HEK293 (cell line): ENCODE results near the gene KCNC2.

Experiments
- CTCF ChIP-seq: fragments of 450-650 bp; formaldehyde crosslinking; IDR thresholded peaks from 2 replicates; pipeline ENCODE4 v1.5.1; 2016; ENCODE audit warnings: missing biosample characterization, missing genetic modification characterization
- TCF7L2 ChIP-seq: IDR thresholded peaks from 2 replicates; pipeline ENCODE4 v1.6.1; 2011; ENCODE audit warnings: low read depth, mild to moderate bottlenecking, inconsistent platforms, low read length, moderate library complexity, borderline replicate concordance
- YY1 ChIP-seq: fragments of 450-650 bp; formaldehyde crosslinking; IDR thresholded peaks from 2 replicates; pipeline ENCODE4 v1.5.1; 2018; ENCODE audit warnings: missing biosample characterization, missing genetic modification characterization
- ZNF148 ChIP-seq: fragments of 450-650 bp; formaldehyde crosslinking; IDR thresholded peaks from 2 replicates; pipeline ENCODE4 v1.5.0; 2017; ENCODE audit warnings: missing biosample characterization, missing genetic modification characterization, borderline replicate concordance
- ZNF214 ChIP-seq: fragments of 450-650 bp; formaldehyde crosslinking; IDR thresholded peaks from 2 replicates; pipeline ENCODE4 v1.5.1; 2017; ENCODE audit warnings: missing biosample characterization, mild to moderate bottlenecking, missing genetic modification characterization, borderline replicate concordance
- ZNF629 ChIP-seq: fragments of 450-650 bp; formaldehyde crosslinking; IDR thresholded peaks from 2 replicates; pipeline ENCODE4 v1.5.1; 2017; ENCODE audit warnings: missing biosample characterization, missing genetic modification characterization
- TF ChIP-seq, protein P1 (sequence below): fragments of 450-650 bp; formaldehyde crosslinking; IDR thresholded peaks from 2 replicates; pipeline ENCODE4 v1.5.1; 2016; ENCODE audit warnings: missing biosample characterization, missing genetic modification characterization

DNA sequence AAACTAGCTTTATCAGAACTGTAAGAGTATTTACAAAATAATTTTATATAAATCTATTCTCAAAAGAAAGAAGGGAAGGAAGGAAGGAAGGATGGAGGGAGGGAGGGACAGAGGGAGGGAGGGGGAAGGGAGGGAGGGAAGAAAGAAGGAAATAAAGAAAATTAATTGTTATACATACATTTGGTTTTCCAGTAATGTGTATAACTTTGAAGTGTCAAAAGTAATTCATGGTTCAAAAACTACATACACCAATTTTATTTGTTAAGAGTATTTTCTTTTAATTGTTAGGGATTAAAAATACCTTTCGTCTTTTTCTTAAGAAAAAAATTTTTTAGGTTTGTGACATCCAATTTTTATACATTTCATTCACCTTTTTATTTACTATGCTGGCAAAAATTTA is 17.5 kb upstream of the KCNC2 start:
- TF ChIP-seq CTCF (tag by site-specific recombination) = no peak
- TF ChIP-seq, protein P1, sequence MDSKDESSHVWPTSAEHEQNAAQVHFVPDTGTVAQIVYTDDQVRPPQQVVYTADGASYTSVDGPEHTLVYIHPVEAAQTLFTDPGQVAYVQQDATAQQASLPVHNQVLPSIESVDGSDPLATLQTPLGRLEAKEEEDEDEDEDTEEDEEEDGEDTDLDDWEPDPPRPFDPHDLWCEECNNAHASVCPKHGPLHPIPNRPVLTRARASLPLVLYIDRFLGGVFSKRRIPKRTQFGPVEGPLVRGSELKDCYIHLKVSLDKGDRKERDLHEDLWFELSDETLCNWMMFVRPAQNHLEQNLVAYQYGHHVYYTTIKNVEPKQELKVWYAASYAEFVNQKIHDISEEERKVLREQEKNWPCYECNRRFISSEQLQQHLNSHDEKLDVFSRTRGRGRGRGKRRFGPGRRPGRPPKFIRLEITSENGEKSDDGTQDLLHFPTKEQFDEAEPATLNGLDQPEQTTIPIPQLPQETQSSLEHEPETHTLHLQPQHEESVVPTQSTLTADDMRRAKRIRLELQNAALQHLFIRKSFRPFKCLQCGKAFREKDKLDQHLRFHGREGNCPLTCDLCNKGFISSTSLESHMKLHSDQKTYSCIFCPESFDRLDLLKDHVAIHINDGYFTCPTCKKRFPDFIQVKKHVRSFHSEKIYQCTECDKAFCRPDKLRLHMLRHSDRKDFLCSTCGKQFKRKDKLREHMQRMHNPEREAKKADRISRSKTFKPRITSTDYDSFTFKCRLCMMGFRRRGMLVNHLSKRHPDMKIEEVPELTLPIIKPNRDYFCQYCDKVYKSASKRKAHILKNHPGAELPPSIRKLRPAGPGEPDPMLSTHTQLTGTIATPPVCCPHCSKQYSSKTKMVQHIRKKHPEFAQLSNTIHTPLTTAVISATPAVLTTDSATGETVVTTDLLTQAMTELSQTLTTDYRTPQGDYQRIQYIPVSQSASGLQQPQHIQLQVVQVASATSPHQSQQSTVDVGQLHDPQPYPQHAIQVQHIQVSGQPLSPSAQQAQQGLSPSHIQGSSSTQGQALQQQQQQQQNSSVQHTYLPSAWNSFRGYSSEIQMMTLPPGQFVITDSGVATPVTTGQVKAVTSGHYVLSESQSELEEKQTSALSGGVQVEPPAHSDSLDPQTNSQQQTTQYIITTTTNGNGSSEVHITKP (tag by site-specific recombination) = no peak
- TF ChIP-seq ZNF629 (tag by site-specific recombination) = no peak
- no peak for TF ChIP-seq YY1 (tag by site-specific recombination)
- TF ChIP-seq ZNF148 = no peak
- TF ChIP-seq TCF7L2 = no peak
- no peak for TF ChIP-seq ZNF214 (tag by site-specific recombination)
